ENCODE results near the gene TOB2.

The TOB2 gene

GRCh38 chr22:41401781-41402648 is 44.6 kb downstream of the TOB2 start:
- DNase-seq (ENCODE audit: extremely low read depth, low read depth) = peak; percentile 71
- H3K4me3 ChIP-seq (replicated peaks; ENCODE audit: low read depth, low read length) = no peak overlapping the region
- TF ChIP-seq CTCF (IDR thresholded peaks at IDR 0.05; ENCODE audit: low read depth, low read length, missing control alignments) = no peak

GRCh38 chr22:41398921-41399320 is 47.7 kb downstream of the TOB2 start:
- DNase-seq (ENCODE audit: extremely low read depth, low read depth) = no peak
- TF ChIP-seq CTCF (IDR thresholded peaks at IDR 0.05; ENCODE audit: low read depth, low read length, missing control alignments) = no peak
- no peak overlapping the region for H3K4me3 ChIP-seq (replicated peaks; ENCODE audit: low read depth, low read length)

GRCh38 chr22:41397143-41397811 is 49.3 kb downstream of the TOB2 start:
- DNase-seq (ENCODE audit: extremely low read depth, low read depth) = no peak
- H3K4me3 ChIP-seq (replicated peaks; ENCODE audit: low read depth, low read length) = no peak overlapping the region
- no peak for TF ChIP-seq CTCF (IDR thresholded peaks at IDR 0.05; ENCODE audit: low read depth, low read length, missing control alignments)

- DNase-seq (ENCODE audit: extremely low read depth, low read depth) = no peak
- no peak for TF ChIP-seq CTCF (IDR thresholded peaks at IDR 0.05; ENCODE audit: low read depth, low read length, missing control alignments)
- no peak overlapping the region for H3K4me3 ChIP-seq (replicated peaks; ENCODE audit: low read depth, low read length)
Measured at GRCh38 chr22:41395531-41396240, 50.9 kb downstream of the TOB2 start.

- no peak for DNase-seq (ENCODE audit: extremely low read depth, low read depth)
- H3K4me3 ChIP-seq (replicated peaks; ENCODE audit: low read depth, low read length) = no peak overlapping the region
- TF ChIP-seq CTCF (IDR thresholded peaks at IDR 0.05; ENCODE audit: low read depth, low read length, missing control alignments) = no peak
Measured at GRCh38 chr22:41394012-41394356, 52.6 kb downstream of the TOB2 start.

GRCh38 chr22:41387341-41387740 is 59.3 kb downstream of the TOB2 start:
- no peak overlapping the region for H3K4me3 ChIP-seq (replicated peaks; ENCODE audit: low read depth, low read length)
- no peak for TF ChIP-seq CTCF (IDR thresholded peaks at IDR 0.05; ENCODE audit: low read depth, low read length, missing control alignments)
- DNase-seq (ENCODE audit: extremely low read depth, low read depth) = no peak

Measured in HFF-Myc (cell line).